SU-DHL-6 (cell line): ENCODE measurements around the gene MMP14.
A peak's percentile ranks its signal among the peaks of the same experiment; 100 is the strongest.

Experiments
- H2AFZ ChIP-seq: fragments of 200-600 bp; sonication (generic); 2 replicates; pipeline ENCODE4 v1.6.1; 2014; ENCODE audit warnings: low read depth, mild to moderate bottlenecking, moderate library complexity, mixed read lengths, antibody characterized with exemption, low read length; ENCODE audit not compliant: severe bottlenecking
- H3F3A ChIP-seq: fragments of 200-600 bp; shearing (Covaris generic); 2 replicates; pipeline ENCODE4 v1.6.0; 2016; ENCODE audit warnings: antibody characterized with exemption, mild to moderate bottlenecking; ENCODE audit not compliant: insufficient read depth
- H3K27ac ChIP-seq: fragments of 200-600 bp; sonication (generic); 2 replicates; pipeline ENCODE4 v1.5.1; 2016; ENCODE audit warnings: low read depth, mild to moderate bottlenecking, low read length, moderate library complexity, mixed read lengths
- H3K27me3 ChIP-seq: fragments of 200-600 bp; sonication (generic), shearing (Covaris generic); 2 replicates; pipeline ENCODE4 v1.6.0; 2014; ENCODE audit warnings: mild to moderate bottlenecking, low read length
- H3K36me3 ChIP-seq: fragments of 200-600 bp; sonication (generic); 2 replicates; pipeline ENCODE4 v1.6.1; 2014; ENCODE audit warnings: mild to moderate bottlenecking, low read length, mixed read lengths
- H3K4me2 ChIP-seq: fragments of 300-600, 200-600 bp; shearing (Covaris generic), sonication (generic); 2 replicates; pipeline ENCODE4 v1.6.0; 2014; ENCODE audit warnings: low read length, low read depth, mild to moderate bottlenecking; ENCODE audit not compliant: poor library complexity, severe bottlenecking
- H3K4me3 ChIP-seq: fragments of 200-600 bp; sonication (generic); 2 replicates; pipeline ENCODE4 v1.5.1; 2014; ENCODE audit warnings: antibody characterized with exemption, low read length, mild to moderate bottlenecking, mixed read lengths; ENCODE audit not compliant: insufficient read depth, poor library complexity, severe bottlenecking
- H3K79me2 ChIP-seq: fragments of 200-600 bp; sonication (generic); 2 replicates; pipeline ENCODE4 v1.6.1; 2014; ENCODE audit warnings: mild to moderate bottlenecking, low read length, moderate library complexity; ENCODE audit not compliant: insufficient read depth
- H3K9ac ChIP-seq: fragments of 200-600 bp; sonication (generic); 2 replicates; pipeline ENCODE4 v1.7.0; 2014; ENCODE audit warnings: mild to moderate bottlenecking, low read length
- H3K9me2 ChIP-seq: fragments of 200-600 bp; sonication (generic); replicated peaks from 2 replicates; pipeline ENCODE4 v1.6.1; 2014; ENCODE audit warnings: low read length; ENCODE audit not compliant: insufficient read depth
- H3K9me3 ChIP-seq: fragments of 200-600 bp; sonication (generic); 2 replicates; pipeline ENCODE4 v1.6.1; 2014; ENCODE audit warnings: low read length, mixed read lengths; ENCODE audit not compliant: insufficient read depth
- H4K20me1 ChIP-seq: fragments of 200-600 bp; sonication (generic); 2 replicates; pipeline ENCODE4 v1.6.1; 2014; ENCODE audit warnings: low read depth, mild to moderate bottlenecking, antibody characterized with exemption, low read length, moderate library complexity, mixed read lengths
- CTCF ChIP-seq: fragments of 200-600 bp; sonication (generic); IDR thresholded peaks from one replicate; pipeline ENCODE4 v1.5.1; 2017; ENCODE audit warnings: antibody characterized with exemption, mild to moderate bottlenecking, low read length, moderate library complexity; ENCODE audit not compliant: insufficient read depth, poor library complexity, severe bottlenecking
- EZH2phosphoT487 ChIP-seq: fragments of 200-600 bp; sonication (generic), shearing (Covaris generic); conservative IDR thresholded peaks from 2 replicates; pipeline ENCODE4 v1.6.1; 2018; ENCODE audit warnings: mild to moderate bottlenecking, antibody characterized with exemption, low read length, moderate library complexity, mixed read lengths

MMP14 gene

GRCh38 chr14:22861651-22862050 is 25.3 kb downstream of the MMP14 start:
- H3K9ac ChIP-seq: no peak overlapping the region
- H3K4me3 ChIP-seq: no peak overlapping the region
- TF ChIP-seq EZH2phosphoT487: no peak
- TF ChIP-seq CTCF: no peak
- H2AFZ ChIP-seq: no peak overlapping the region
- H3K27me3 ChIP-seq: no peaks in the 10 kb centered on the region
- no peak overlapping the region for H3K27ac ChIP-seq
- no peaks in the 10 kb centered on the region for H3K79me2 ChIP-seq
- no peaks in the 10 kb centered on the region for H3K9me2 ChIP-seq
- H3K4me2 ChIP-seq: no peak overlapping the region
- no peaks in the 10 kb centered on the region for H4K20me1 ChIP-seq
- H3K36me3 ChIP-seq: no peaks in the 10 kb centered on the region
- H3K9me3 ChIP-seq: no peaks in the 10 kb centered on the region
- H3F3A ChIP-seq: no peaks in the 10 kb centered on the region

- Histone ChIP-seq H3K9ac (no peak overlapping the region), H3K4me2 (no peak overlapping the region), H3K27me3 (no peaks in the 10 kb centered on the region), H4K20me1 (no peaks in the 10 kb centered on the region), H3K4me3 (no peak overlapping the region), H3K9me2 (no peaks in the 10 kb centered on the region), H3K36me3 (no peaks in the 10 kb centered on the region), H3F3A (no peaks in the 10 kb centered on the region), H3K9me3 (no peaks in the 10 kb centered on the region), H2AFZ (no peak overlapping the region), H3K27ac (no peak overlapping the region), H3K79me2 (no peaks in the 10 kb centered on the region)
- no peak for TF ChIP-seq CTCF
These were observed 28.6 kb downstream of the MMP14 start for GRCh38 chr14:22864979-22865378.

GRCh38 chr14:22865424-22866405 is 29.3 kb downstream of the MMP14 start:
- Histone ChIP-seq H3K4me3 (no peak overlapping the region), H3K27ac (no peak overlapping the region), H3K79me2 (no peaks in the 10 kb centered on the region), H2AFZ (no peak overlapping the region), H3K4me2 (no peak overlapping the region), H3K9me2 (no peaks in the 10 kb centered on the region), H3K36me3 (no peaks in the 10 kb centered on the region), H3K9me3 (no peaks in the 10 kb centered on the region), H3K9ac (no peak overlapping the region), H3K27me3 (no peaks in the 10 kb centered on the region), H4K20me1 (no peaks in the 10 kb centered on the region), H3F3A (peaks cover 4% of the 10 kb centered on the region)
- TF ChIP-seq EZH2phosphoT487 (no peak), CTCF (peak; percentile 19)
